GM23338 (cell line): ENCODE results near the gene SPEM3.

Experiments
- CTCF ChIP-seq, 2 experiments: fragments of 200-600 bp in 1 of 2; sonication (generic) in 1 of 2; conservative IDR thresholded peaks; 2 replicates each; pipeline versions ENCODE4 v1.5.1 to v1.6.1; 2016 to 2017; ENCODE audit warnings: antibody characterized with exemption in 2 of 2, low read depth in 2 of 2, mild to moderate bottlenecking in 2 of 2, moderate library complexity in 1 of 2
- ETS1 ChIP-seq: IDR thresholded peaks from 2 replicates; pipeline ENCODE4 v1.6.1; 2016; ENCODE audit warnings: antibody characterized with exemption
- EZH2 ChIP-seq: fragments of 200-600 bp; sonication (generic); IDR thresholded peaks from one replicate; pipeline ENCODE4 v1.8.0; 2017; ENCODE audit warnings: antibody characterized with exemption, mild to moderate bottlenecking, low read depth; ENCODE audit not compliant: unreplicated experiment
- EZH2phosphoT487 ChIP-seq: fragments of 200-600 bp; sonication (generic); IDR thresholded peaks from one replicate; pipeline ENCODE4 v1.8.1; 2018; ENCODE audit warnings: antibody characterized with exemption; ENCODE audit not compliant: unreplicated experiment
- JUNB ChIP-seq: IDR thresholded peaks from one replicate; pipeline ENCODE4 v1.6.1; 2016; ENCODE audit warnings: antibody characterized with exemption; ENCODE audit not compliant: unreplicated experiment
- NANOG ChIP-seq: IDR thresholded peaks from 2 replicates; pipeline ENCODE4 v1.6.1; 2016; ENCODE audit warnings: antibody characterized with exemption, borderline replicate concordance
- POLR2AphosphoS5 ChIP-seq: IDR thresholded peaks from 2 replicates; pipeline ENCODE4 v1.6.1; 2016; ENCODE audit warnings: antibody characterized with exemption, low read depth
- REST ChIP-seq: IDR thresholded peaks from one replicate; pipeline ENCODE4 v1.6.1; 2018; ENCODE audit warnings: antibody characterized with exemption; ENCODE audit not compliant: unreplicated experiment
- STAT1 ChIP-seq: IDR thresholded peaks from one replicate; pipeline ENCODE4 v1.6.1; 2016; ENCODE audit warnings: antibody characterized with exemption; ENCODE audit not compliant: unreplicated experiment
- ZNF114 ChIP-seq: fragments of 250-450 bp; sonication (Bioruptor Pico); IDR thresholded peaks from 2 replicates; pipeline ENCODE4 v1.5.0; 2020; ENCODE audit warnings: mild to moderate bottlenecking, moderate library complexity

- TF ChIP-seq CTCF (conservative IDR thresholded peaks at IDR 0.05; ENCODE audit: low read depth in 2 of 2): no peak
- TF ChIP-seq EZH2phosphoT487: no peak
- no peak for TF ChIP-seq NANOG
- TF ChIP-seq EZH2: no peak
- no peak for TF ChIP-seq POLR2AphosphoS5
- no peak for TF ChIP-seq REST
- TF ChIP-seq ZNF114 (CRISPR knock-in tag): no peak
- no peak for TF ChIP-seq STAT1
- no peak for TF ChIP-seq JUNB
- no peak for TF ChIP-seq ETS1
These were observed 17.8 kb upstream of the SPEM3 start for GRCh38 chr17:7410634-7411426.
